GM21423 (cell line): ENCODE measurements around the gene FHIT.
A peak's percentile ranks its signal among the peaks of the same experiment; 100 is the strongest.
"Not testable (repeated sequence)": the region's sequence is repeated elsewhere in the genome, so short reads cannot be mapped to it uniquely, and the experiment has no call there.

Experiments
- ATAC-seq: cut with Tn5 transposase; IDR thresholded peaks from one replicate; pipeline ENCODE4 v1.9.1; 2021; ENCODE audit warnings: mild to moderate bottlenecking, moderate library complexity; ENCODE audit not compliant: unreplicated experiment

Gene FHIT

DNA sequence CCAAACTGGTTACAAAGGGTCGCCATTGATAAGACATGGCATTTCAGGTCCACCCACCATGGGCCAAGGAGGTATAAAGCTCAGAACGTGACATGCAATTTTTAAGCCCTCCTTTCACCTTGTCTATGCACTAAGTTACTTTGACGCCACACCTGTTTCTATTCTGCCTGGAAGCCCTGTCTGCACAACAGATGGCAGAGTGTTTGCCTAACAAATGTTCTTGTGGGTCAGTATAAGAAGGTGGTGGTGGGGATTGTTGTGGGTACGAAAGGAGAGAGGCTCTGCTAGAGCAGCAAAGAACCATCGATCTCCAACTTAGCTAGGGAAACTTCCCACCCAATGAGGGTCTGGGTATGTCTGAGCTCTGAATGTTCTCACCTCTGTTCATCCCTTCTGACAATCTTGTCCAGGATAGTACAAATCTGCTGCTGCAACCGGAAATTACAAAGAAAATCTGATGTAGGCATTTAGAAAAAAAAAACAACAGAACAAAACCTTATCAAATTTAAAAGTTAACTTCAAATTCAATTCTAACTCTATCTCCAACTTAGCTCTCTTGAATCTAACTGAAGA, 1256.4 kb downstream of the FHIT start:
- no peak for ATAC-seq

DNA sequence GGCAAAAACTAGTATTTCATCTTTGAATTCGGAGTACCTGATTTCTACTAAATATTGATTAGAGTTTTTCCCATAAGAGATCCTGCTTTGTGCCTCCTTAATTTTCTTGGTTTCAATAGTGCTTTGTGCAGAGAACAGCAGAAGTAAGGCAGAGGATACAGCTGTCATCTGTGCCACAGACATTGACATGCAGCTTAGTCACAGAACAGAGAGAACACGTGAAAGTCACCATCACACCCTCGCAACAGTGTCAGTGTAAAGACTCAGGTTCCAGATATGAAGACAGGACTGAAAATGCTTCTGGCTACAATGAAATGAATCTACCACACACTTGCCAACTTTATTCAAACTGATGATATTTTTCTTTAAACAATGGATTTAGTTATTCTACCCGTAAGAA, 1258.7 kb downstream of the FHIT start:
- no peak for ATAC-seq

DNA sequence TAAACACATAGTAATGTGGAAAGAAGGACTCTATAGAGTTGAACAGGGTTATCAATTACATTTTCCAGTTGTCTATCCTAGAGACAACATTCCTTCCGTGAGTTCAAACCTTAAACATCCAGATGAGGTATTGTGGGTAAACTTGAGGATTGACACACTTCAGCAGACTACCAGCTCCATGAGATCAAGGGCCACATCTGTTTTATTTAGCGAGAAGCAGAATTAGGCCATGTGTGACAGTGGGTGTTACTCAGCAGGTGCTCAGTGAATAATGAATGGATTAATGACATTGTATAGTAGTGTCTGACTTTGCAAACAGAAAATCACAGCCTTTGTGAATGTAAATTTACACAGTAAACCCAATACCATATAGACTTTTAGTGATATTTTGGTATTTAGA, 1260.3 kb downstream of the FHIT start:
- ATAC-seq: no peak

DNA sequence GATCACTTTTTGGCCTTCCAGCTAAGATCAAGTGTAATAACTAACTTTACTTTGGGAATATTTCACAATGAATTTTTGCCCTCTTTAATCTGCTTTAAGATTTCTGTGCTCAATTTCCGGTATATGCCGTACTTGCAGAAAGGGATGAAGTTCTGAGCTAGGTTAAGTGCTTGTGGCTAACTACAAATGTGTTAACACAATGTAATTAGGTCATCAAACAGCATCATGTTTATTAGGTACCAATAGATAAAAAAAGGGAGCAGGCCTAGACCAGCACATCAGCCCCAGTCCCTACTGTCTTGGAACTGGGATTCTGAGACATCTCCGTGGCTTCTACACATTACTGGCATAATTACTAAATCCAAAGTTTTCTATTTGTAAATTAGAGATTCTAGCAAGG, 1268.7 kb downstream of the FHIT start:
- ATAC-seq: no peak

DNA sequence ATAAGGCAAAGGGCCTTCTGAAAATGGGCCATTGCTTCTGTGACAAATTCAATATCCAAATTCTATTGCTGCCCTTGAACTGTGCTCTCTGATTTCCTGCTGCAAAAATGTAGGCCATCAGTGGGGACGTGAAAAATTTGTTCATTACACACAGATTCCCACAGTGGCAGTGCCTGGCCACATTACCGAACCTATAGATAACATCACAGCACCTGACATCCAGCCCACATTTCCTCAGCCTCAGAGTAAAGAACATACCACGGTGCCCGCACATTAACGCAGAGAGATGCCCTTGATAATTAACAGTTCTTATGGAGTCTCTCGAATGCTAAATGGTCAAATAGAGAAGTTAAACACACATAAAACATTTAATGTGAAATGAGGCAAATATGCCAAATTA, 1269.9 kb downstream of the FHIT start:
- ATAC-seq: no peak

DNA sequence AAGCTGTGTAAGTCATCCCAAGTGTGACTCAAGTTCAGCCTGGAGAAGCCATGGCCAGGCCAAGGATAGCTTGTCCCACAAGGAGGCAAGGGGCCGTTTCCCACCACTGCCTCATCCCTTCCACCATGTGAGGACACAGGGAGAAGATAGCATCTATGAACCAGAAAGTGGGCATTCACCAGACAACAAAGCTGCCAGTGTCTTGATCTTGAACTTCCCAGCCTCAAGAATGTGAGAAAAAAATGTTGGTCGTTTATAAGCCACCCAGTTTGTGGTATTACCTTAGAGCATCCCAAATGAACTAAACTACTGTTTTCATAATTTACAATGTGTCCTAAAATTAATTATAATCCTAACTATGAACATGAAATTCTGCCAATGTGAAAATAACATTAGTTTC, 1270.7 kb downstream of the FHIT start:
- no peak for ATAC-seq

DNA sequence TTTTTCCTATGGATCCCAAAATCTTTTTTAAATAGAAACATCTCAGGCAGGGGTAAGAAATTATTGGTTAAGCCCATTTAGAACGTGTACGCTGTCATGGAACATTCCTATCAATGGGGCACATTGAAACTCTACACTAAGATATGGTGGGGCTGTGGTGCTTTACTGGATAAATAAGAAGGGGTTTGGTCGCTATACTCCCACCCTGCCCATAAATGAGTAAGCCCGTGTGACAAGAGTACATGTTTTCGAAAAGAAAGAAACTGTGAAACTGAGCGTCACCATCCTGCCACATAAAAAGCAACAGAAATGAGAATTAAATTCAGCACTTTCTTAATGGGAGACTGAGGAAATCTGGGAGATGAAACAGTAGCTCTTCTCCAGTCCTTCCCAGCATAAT, 1271.7 kb downstream of the FHIT start:
- ATAC-seq: no peak

DNA sequence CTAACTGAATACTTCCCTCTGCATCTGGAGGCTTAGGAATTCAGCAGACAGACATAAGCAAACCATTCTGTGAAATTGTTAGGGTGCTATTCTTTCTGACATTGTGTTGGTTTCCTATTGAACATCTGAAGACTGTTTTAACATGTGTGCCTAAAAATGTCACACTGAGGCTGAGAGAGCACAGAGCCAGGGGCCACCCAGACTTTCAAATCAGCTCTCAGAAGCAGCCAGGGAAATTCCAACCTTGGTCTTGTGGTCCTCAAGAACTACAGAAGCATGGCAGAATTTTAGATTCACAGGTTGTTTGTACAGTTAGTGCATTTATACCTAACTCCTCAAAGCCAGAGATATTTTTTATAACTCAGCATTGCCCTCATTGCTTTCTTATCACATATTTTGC, 1272.3 kb downstream of the FHIT start:
- peak; percentile 70 for ATAC-seq

DNA sequence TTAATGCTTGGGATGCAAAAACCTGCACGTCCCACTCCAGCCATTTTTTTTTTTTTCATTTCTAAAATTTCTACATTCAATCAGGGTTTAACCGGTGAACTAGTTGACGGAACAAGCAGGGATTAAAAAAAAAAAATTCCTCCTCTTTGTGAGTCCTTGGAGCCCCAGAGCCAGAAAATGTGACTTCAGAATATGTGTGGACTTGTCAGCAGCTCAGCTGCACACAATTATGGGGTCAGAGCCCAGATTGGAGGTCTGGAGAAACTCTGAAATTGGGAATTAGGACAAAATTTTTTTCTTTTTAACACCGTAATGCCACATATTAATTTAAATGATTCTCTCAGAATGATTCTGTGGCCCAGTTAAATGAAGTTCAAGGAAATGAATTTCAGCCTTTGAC, 1280.5 kb downstream of the FHIT start:
- no peak for ATAC-seq

DNA sequence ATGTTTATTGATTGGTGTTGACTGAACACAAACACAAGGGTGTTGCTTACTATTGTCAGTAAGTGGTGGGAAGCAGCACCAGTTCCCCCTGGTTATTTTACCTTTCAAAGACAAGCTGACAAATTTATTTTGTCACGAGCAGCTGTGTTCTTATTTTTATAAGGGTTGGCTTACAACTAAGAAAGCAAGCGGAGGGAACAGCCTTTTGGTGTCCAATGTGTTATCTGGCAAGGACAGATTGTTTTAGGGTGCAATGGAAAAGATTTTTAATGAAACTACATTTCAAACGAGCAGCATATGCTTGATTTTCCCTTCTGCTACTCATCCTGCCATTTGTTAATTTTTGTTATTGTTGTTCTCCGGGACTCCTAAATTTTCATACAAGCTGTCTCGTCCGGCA, 1280.9 kb downstream of the FHIT start:
- ATAC-seq: no peak

DNA sequence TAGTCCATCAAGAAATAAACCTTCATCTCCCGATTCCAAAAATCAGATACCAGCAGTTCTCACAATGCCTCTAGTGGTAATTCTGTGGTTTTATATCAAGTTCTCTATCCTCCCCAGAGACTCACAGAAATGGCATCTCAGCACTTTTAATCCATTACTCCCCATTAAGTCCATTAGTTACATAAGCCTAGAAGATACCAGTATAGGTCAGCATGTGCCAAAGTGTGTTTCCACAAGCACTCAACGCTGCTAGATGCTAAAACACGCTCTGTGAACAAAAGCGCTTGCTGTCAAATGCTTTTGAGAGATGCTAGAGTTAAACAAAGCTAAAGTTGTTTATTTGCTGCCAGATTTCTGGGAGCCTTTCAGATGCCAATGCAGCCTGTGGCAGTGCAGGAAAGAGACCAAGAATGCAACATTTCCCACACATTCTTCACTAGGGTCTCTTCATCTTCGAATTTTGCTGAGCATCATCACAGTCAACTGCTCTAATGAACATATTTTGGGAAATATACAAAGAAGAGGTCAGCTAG, 1282.7 kb downstream of the FHIT start:
- no peak for ATAC-seq

DNA sequence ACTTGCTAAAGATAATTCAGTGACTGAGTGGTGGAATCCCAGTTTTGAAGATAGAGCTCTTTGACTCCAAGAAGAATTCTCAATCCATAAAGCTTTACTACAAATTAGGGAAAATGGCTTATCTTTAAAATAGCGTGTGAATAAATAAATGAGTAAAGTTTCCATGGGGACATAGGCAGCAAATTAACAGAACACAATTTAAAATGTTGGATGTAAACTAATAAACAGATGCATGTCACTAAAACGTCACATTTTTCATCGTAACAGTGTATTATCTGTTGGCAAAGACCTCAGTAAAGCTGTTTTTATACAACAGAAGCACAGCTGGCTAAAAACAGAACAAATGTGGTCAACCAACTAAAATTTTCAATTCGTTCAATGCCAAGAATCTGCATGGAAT, 1287.6 kb downstream of the FHIT start:
- ATAC-seq: no peak

DNA sequence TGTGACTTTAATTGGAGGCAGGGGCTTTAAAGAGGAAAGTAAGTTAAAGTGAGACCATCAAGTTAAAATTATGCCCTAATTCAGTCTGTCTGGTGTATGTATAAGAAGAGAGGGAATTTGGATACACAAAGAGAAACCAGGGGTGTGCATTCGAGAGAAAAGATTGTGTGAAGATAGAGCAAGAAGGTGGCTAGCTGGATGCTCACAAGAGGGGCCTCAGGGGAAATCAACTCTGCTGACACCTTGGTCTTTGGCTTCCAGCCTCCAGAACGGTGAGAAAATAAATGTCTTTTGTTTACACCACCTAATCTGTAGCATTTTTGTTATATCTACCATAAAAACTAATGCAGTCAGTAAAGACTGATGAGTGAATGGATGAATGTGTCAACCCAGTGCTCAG, 1294.1 kb downstream of the FHIT start:
- ATAC-seq: no peak

DNA sequence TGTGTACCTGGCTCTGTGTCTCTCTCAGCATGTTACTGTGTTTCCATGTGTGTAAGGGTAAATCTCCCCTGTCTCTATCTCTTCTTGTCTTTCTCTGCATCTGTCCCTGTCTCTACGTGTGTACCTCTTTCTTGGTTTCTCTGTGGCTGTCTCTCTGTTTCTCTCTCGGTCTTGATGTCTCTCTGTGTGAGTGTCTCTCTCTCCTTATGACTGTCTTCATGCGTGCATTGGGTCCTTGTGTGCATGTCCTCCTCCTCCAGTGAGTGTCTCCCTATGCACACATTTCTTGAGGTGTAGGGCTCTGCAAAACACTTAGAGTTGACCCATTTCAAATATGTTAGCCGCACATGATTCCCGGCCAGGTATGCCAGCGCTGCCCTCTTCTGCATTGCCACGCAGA, 1298.1 kb downstream of the FHIT start:
- ATAC-seq: no peak

DNA sequence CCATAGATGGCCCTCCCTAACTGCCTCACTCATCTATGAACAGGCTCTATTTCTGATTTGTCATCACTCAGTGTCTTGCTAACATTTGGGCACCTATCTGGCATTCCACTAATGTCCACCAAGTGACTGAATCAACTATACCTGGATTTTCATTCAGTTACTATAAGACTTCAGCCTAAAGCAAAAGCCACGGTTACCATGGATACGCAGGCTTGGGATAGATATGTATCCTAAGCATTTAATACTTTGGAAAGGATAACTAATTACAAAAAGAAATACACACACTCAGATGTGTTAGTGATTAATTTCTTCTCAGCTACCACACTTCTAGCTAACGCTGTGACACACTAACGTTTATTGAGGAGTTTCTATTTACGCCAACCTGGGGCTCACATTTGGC, 1301.9 kb downstream of the FHIT start:
- ATAC-seq: no peak

DNA sequence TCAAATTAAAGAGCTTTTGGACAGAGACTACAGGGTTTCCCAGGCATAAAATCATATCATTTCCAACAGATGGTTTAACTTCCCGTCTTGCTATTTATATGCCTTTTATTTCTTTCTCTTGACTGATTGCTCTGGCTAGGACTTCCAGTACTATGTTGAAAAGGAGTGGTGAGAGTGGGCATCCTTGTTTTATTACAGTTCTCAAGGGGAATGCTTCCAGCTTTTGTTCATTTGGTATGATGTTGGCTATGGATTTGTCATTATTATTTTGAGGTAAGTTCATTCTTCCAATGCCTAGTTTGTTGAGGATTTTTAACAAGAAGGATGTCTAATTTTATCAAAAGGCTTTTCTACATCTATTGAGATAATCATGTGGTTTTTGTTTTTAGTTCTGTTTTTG, 1304.9 kb downstream of the FHIT start:
- no peak for ATAC-seq

DNA sequence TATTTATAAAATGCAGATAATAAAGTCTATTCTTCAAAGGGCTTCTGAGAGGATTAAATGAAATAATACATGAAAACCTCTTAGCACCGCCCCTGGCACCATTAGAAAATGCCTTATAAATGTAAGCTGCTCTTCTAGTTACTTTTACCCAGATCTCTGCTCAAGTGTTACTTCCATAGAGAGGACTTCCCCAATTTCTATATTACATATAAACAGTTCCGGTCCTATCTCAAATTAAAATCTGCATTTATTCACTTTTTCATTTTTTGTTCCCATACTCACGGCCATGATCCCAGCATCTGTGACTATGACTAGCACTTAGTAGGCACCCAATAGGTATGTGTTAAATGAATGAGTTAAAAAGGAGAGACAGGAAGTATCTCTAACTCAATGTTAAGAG, 1310.5 kb downstream of the FHIT start:
- no peak for ATAC-seq

DNA sequence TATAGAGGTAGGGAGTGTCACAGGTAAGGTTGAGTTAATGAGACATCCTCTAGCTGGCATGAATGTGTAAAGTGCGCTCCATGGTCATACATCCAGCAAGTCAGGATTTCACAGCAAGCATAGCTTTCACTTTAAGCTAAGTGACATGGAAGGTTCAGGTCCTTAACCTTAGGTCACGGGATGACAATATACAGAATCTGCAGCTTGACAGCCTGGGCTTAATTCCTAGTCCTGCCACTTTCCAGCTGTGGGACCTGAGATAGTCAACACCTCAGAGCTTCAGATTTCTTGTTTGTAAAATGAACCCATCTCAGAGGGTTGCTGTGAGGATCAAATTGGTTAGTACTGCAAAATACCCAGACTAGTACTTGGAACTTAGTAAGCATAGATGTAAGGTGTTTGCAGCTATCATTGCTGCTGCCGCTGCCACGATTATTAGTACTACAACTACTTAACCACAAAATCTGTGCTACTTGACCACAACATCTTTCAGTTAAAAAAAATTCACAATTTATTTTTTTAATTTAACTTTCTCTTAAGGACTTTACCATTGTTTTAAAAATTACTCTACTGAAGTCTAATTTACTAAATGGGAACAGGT, 1311.3 kb downstream of the FHIT start:
- no peak for ATAC-seq

DNA sequence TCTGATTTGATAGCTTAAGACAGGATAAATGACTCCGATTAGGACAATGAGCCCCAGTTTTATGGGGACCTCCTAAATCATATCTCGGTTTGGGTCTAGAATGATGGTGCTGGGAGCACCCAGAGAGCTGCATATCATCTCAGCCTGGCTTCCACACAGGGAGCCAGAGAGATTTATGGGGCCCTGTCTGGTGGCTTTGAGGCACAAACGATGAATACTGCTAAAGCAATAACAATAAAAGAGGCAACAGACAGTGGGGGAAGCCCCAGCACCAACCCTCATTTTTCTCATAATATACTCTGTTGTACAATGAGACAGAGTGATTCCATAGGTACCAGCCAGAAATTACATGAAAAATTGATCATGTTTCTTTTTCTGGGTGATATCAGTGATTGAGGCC, 1312.4 kb downstream of the FHIT start:
- ATAC-seq: no peak

DNA sequence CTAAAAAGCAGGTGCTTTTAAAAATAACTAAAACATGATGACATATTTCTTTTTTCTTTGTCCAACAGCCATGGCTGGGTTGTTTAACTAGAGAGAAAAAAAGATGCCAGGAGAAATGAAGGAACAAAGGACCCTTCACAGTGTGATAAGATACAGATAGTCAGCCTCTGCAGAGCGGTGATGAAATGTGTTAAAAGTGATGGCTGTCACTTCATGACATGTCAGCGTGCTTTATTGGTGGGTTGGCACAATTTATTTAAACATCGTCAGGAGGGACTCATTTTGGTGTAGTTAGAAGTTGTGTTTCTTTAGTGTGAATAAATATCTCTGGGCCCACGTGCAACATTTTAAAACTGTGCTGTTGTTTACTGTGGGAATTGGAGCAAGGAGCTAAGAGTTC, 1314.1 kb downstream of the FHIT start:
- ATAC-seq: no peak

DNA sequence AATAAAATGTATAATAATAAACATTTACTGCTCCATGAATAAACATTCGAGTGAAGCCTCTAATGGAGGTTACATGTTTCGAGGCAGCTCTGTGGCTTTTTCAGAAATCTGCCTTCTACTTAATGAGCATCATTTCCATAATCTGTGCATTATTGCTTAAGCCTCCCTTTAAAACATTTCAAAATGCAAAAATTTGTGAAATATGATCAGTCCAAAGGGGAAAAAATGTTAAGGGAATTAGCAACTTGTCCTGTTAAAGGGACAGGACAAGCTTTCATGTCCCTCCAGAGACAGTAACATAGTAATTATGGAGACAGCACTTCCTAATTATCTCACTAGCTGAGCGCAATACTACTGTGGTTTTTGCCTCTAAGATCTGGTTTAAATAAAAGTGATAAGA, 1314.8 kb downstream of the FHIT start:
- no peak for ATAC-seq

DNA sequence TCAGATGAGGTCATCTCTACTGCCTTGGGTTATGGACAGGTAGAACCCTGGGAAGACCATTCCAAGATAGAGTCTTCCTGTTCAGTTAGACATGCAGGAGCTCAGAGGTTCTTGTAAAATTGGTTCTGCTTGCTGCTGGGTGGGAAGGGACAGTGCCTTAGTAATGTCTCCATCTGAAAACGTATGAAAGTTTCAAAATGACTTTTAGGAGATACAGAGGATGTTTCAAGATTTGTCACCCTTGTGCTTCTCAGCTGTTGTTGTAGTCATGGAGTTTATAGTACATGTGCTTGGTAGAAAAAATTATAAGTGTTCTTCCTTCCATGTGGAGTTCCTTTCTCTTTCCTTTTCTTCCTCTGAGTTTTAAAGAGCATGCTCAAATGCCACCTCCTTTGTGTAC, 1316.2 kb downstream of the FHIT start:
- peak; percentile 95 for ATAC-seq

DNA sequence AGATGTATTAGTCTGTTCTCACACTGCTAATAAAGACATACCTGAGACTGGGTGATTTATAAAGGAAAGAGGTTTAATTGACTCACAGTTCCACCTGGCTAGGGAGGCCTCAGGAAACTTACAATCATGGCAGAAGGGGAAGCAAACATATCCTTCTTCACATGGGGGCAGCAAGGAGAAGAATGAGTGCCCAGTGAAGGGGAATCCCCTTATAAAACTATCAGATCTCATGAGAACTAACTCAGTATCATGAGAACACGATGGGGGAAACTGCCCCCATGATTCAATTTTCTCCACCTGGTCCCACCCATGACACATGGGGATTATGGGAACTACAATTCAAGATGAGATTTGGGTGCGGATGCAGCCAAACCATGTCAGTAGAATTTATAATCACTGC, 1316.7 kb downstream of the FHIT start:
- ATAC-seq: not testable (repeated sequence)
